ENCODE measurements around the gene COL19A1. TPM values are rescaled to one million over a fixed set of nuclear protein-coding genes. Genes with fewer than 3 reads are reported as not detected.

Gene COL19A1
- polyA plus RNA-seq, 1 of the 3 experiments (the other 2 are of a cell fraction): 0.15 TPM

DNA sequence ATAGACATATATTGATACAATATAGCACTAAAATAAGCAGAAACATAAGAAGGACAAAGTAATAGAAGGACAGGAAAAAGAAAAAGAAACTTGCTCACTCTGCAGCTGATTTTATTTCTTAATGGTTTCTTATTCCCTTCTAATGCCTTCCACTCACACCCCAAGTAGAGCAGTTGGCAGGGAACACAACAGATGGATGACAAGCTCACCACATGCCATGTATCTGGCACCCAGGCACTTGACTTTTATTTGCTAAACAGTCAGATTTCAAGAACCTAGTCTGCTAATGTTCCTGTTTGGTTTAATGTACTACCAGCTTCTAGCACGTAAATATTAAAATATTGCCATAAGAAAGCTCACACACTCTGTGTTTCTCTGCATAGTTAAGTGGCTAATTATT lies 87.1 kb downstream of the COL19A1 start:
- no peak overlapping the region for H3K9ac ChIP-seq
- H3K4me2 ChIP-seq: no peak overlapping the region
- peaks cover 8% of the 10 kb centered on the region for H3F3A ChIP-seq (replicated peaks; ENCODE audit: insufficient read depth)
- ChIA-PET CTCF (interaction anchor here (1.1 kb wide), 1 partner anchor 12 kb away, joined by 4 read pairs; no protein-coding TSS in a partner anchor), POLR2A (no interaction called here)
- H4K20me1 ChIP-seq (ENCODE audit: insufficient read depth): no peaks in the 10 kb centered on the region
- no peak for TF ChIP-seq YY1 (IDR thresholded peaks at IDR 0.05; ENCODE audit: low read depth)
- no peak for TF ChIP-seq CTCF (IDR thresholded peaks at IDR 0.05)
- no peak for TF ChIP-seq RAD21 (IDR thresholded peaks at IDR 0.05; ENCODE audit: low read length)
- TF ChIP-seq MXI1 (IDR thresholded peaks at IDR 0.05; ENCODE audit: low read depth, low read length): no peak
- no peak for TF ChIP-seq NFIC (IDR thresholded peaks at IDR 0.05; ENCODE audit: borderline replicate concordance)
- H3K9me2 ChIP-seq: no peaks in the 10 kb centered on the region
- H2AFZ ChIP-seq (ENCODE audit: low read depth): no peak overlapping the region
- peaks cover 0 to 9% of the 10 kb centered on the region in 2 experiments; a peak in 2 of 4 replicates for H3K4me1 ChIP-seq (ENCODE audit: control insufficient read depth in 1 of 2, insufficient read depth in 2 of 2, low read depth in 1 of 2, low read length in 1 of 2)
- DNase-seq: no peak
- H3K36me3 ChIP-seq (replicated peaks in 1 of 2; ENCODE audit: control insufficient read depth in 1 of 2, insufficient read depth in 2 of 2, low read length in 1 of 2): no peaks in the 10 kb centered on the region
- H3K27me3 ChIP-seq (ENCODE audit: insufficient read depth): no peaks in the 10 kb centered on the region
- no peak overlapping the region for H3K4me3 ChIP-seq (ENCODE audit: low read depth in 2 of 2, low read length in 1 of 2)
- WGBS (ENCODE audit: low lambda C conversion rate): 84% methylated on average over 1 of the region's 1 CpG
- H3K79me2 ChIP-seq (ENCODE audit: insufficient read depth): no peaks in the 10 kb centered on the region
- H3K9me3 ChIP-seq: no peaks in the 10 kb centered on the region
- no peak overlapping the region for H3K27ac ChIP-seq (ENCODE audit: low read depth in 2 of 2, low read length in 1 of 2)

DNA sequence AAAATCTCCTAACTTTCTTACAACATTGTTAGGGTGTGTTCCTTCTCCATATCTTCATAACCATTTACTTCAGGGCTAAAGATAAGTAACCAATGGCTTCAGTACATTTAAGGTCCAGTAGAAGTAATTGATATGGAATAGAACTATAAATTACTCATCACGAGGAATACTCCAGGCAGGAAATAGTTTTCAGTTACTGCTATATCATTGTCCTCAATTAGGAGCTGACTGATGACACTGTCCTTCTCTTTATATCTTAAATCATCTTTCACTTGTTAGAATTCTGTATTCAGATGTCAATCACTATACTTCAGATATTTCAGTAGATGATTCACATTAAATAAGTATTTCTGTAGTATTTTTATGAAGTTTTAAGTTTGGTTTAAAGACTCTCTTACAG lies 88.4 kb downstream of the COL19A1 start:
- WGBS (ENCODE audit: low lambda C conversion rate): 13% methylated on average over 1 of the region's 1 CpG
- Histone ChIP-seq H3K27ac (ENCODE audit: low read depth in 2 of 2, low read length in 1 of 2) (no peak overlapping the region), H3K4me2 (no peak overlapping the region), H3K79me2 (ENCODE audit: insufficient read depth) (no peaks in the 10 kb centered on the region), H3K4me1 (ENCODE audit: control insufficient read depth in 1 of 2, insufficient read depth in 2 of 2, low read depth in 1 of 2, low read length in 1 of 2) (peaks cover 0 to 12% of the 10 kb centered on the region in 2 experiments; a peak in 2 of 4 replicates), H3K9me3 (no peaks in the 10 kb centered on the region), H3F3A (replicated peaks; ENCODE audit: insufficient read depth) (peaks cover 4% of the 10 kb centered on the region), H3K9ac (no peak overlapping the region), H3K4me3 (ENCODE audit: low read depth in 2 of 2, low read length in 1 of 2) (no peak overlapping the region), H4K20me1 (ENCODE audit: insufficient read depth) (no peaks in the 10 kb centered on the region), H2AFZ (ENCODE audit: low read depth) (no peak overlapping the region), H3K9me2 (no peaks in the 10 kb centered on the region), H3K27me3 (ENCODE audit: insufficient read depth) (no peaks in the 10 kb centered on the region), H3K36me3 (replicated peaks in 1 of 2; ENCODE audit: control insufficient read depth in 1 of 2, insufficient read depth in 2 of 2, low read length in 1 of 2) (no peaks in the 10 kb centered on the region)
- CTCF ChIA-PET: no interaction called here
- POLR2A ChIA-PET: no interaction called here
- no peak for DNase-seq
- TF ChIP-seq MEF2A (IDR thresholded peaks at IDR 0.05; ENCODE audit: borderline replicate concordance, low read depth) (no peak), RAD21 (IDR thresholded peaks at IDR 0.05; ENCODE audit: low read length) (no peak), JUND (IDR thresholded peaks at IDR 0.05) (0 out of 2 replicates have a peak, but pooled peaks have one; percentile 10), PBX3 (IDR thresholded peaks at IDR 0.05) (peak; percentile 50), FOXM1 (IDR thresholded peaks at IDR 0.05; ENCODE audit: low read depth) (no peak), NFIC (IDR thresholded peaks at IDR 0.05; ENCODE audit: borderline replicate concordance) (no peak), TAF1 (IDR thresholded peaks at IDR 0.05; ENCODE audit: borderline replicate concordance, low read depth, low read length) (no peak), EZH2phosphoT487 (IDR thresholded peaks at IDR 0.05; ENCODE audit: borderline replicate concordance, low read depth) (no peak)
- TF ChIP-seq, protein P1, sequence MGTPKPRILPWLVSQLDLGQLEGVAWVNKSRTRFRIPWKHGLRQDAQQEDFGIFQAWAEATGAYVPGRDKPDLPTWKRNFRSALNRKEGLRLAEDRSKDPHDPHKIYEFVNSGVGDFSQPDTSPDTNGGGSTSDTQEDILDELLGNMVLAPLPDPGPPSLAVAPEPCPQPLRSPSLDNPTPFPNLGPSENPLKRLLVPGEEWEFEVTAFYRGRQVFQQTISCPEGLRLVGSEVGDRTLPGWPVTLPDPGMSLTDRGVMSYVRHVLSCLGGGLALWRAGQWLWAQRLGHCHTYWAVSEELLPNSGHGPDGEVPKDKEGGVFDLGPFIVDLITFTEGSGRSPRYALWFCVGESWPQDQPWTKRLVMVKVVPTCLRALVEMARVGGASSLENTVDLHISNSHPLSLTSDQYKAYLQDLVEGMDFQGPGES (IDR thresholded peaks at IDR 0.05; ENCODE audit: low read depth, low read length): no peak
- TF ChIP-seq, protein P2, sequence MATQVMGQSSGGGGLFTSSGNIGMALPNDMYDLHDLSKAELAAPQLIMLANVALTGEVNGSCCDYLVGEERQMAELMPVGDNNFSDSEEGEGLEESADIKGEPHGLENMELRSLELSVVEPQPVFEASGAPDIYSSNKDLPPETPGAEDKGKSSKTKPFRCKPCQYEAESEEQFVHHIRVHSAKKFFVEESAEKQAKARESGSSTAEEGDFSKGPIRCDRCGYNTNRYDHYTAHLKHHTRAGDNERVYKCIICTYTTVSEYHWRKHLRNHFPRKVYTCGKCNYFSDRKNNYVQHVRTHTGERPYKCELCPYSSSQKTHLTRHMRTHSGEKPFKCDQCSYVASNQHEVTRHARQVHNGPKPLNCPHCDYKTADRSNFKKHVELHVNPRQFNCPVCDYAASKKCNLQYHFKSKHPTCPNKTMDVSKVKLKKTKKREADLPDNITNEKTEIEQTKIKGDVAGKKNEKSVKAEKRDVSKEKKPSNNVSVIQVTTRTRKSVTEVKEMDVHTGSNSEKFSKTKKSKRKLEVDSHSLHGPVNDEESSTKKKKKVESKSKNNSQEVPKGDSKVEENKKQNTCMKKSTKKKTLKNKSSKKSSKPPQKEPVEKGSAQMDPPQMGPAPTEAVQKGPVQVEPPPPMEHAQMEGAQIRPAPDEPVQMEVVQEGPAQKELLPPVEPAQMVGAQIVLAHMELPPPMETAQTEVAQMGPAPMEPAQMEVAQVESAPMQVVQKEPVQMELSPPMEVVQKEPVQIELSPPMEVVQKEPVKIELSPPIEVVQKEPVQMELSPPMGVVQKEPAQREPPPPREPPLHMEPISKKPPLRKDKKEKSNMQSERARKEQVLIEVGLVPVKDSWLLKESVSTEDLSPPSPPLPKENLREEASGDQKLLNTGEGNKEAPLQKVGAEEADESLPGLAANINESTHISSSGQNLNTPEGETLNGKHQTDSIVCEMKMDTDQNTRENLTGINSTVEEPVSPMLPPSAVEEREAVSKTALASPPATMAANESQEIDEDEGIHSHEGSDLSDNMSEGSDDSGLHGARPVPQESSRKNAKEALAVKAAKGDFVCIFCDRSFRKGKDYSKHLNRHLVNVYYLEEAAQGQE (IDR thresholded peaks at IDR 0.05; ENCODE audit: low read depth, low read length): no peak

Measured in SK-N-SH (cell line).